Right atrium auricular region (tissue), 2 donors: Measurements from ENCODE around the gene DGKH. TPM values are rescaled to one million over a fixed set of nuclear protein-coding genes. Genes with fewer than 3 reads are reported as not detected.

ENCODE experiments used
- DNase-seq: peaks from one replicate; pipeline ENCODE4 v3.0.0-alpha.2; 2019; ENCODE audit warnings: low spot score
- H3K27ac ChIP-seq, 2 donors: fragments of 200-600 bp; sonication (generic); 1 replicate in 1 of 2; 2 replicates in 1 of 2; pipeline ENCODE4 v1.5.1; 2016 to 2019
- H3K27me3 ChIP-seq, 2 donors: fragments of 200-600 bp; sonication (generic); one replicate each; pipeline versions ENCODE4 v1.5.1 to v1.6.0; 2017 to 2019
- H3K36me3 ChIP-seq: fragments of 200-600 bp; sonication (generic); one replicate; pipeline ENCODE4 v1.5.1; 2016
- H3K4me1 ChIP-seq, 2 donors: fragments of 200-600 bp; sonication (generic); one replicate each; pipeline versions ENCODE4 v1.5.1 to v1.6.0; 2017 to 2019
- H3K4me3 ChIP-seq, 2 donors: fragments of 200-600 bp; sonication (generic); 1 replicate in 1 of 2; 2 replicates in 1 of 2; pipeline ENCODE4 v1.5.1; 2017 to 2019; ENCODE audit warnings: mild to moderate bottlenecking in 1 of 2, moderate library complexity in 1 of 2
- H3K9me3 ChIP-seq, 2 donors: fragments of 200-600 bp; sonication (generic); one replicate each; pipeline ENCODE4 v1.5.1; 2019
- CTCF ChIP-seq, 2 donors: fragments of 200-600 bp; sonication (generic); IDR thresholded peaks; one replicate each; pipeline ENCODE4 v1.5.1; 2019; ENCODE audit warnings: antibody characterized with exemption in 2 of 2
- total RNA-seq, 2 donors: library from RNA; depleted of rRNA; stranded (reverse); fragments of >200 nt; gene quantifications; one replicate each; pipeline ENCODE4 v1.1.0, GENCODE V29; 2016

The DGKH gene
- total RNA-seq, 2 donors from 2014 or later, result 4.1 to 6.6 TPM

GRCh38 chr13:42038661-42039456 is 9.6 kb upstream of the DGKH start:
- no peak for DNase-seq
- Histone ChIP-seq H3K27me3 (no peaks in the 10 kb centered on the region), H3K36me3 (no peaks in the 10 kb centered on the region), H3K27ac (no peak overlapping the region), H3K4me3 (no peak overlapping the region), H3K9me3 (no peaks in the 10 kb centered on the region), H3K4me1 (peaks cover 0 to 16% of the 10 kb centered on the region in 2 donors)
- no peak for TF ChIP-seq CTCF (IDR thresholded peaks at IDR 0.05)

- Histone ChIP-seq H3K9me3 (no peaks in the 10 kb centered on the region), H3K4me3 (peak overlapping the region; percentile 69 to 85), H3K27me3 (no peaks in the 10 kb centered on the region), H3K4me1 (peaks cover 0 to 16% of the 10 kb centered on the region in 2 donors), H3K36me3 (no peaks in the 10 kb centered on the region), H3K27ac (peak overlapping the region; percentile 97 to 98)
- no peak for TF ChIP-seq CTCF (IDR thresholded peaks at IDR 0.05)
- DNase-seq, result no peak
These were observed 8.9 kb upstream of the DGKH start for GRCh38 chr13:42039457-42039945.

GRCh38 chr13:42039946-42040729 is 8.3 kb upstream of the DGKH start:
- H3K4me3 ChIP-seq, result peak overlapping the region; percentile 69 to 85
- H3K9me3 ChIP-seq, result no peaks in the 10 kb centered on the region
- peak in 1 of 2 donors; percentile 35 for TF ChIP-seq CTCF (IDR thresholded peaks at IDR 0.05)
- H3K27ac ChIP-seq, result peak overlapping the region; percentile 97 to 98
- H3K27me3 ChIP-seq, result no peaks in the 10 kb centered on the region
- H3K4me1 ChIP-seq, result peaks cover 0 to 16% of the 10 kb centered on the region in 2 donors
- DNase-seq, result peak; percentile 90
- H3K36me3 ChIP-seq, result no peaks in the 10 kb centered on the region

- Histone ChIP-seq H3K9me3 (no peaks in the 10 kb centered on the region), H3K27ac (peak overlapping the region; percentile 97 to 98), H3K4me1 (peaks cover 0 to 16% of the 10 kb centered on the region in 2 donors), H3K36me3 (no peaks in the 10 kb centered on the region), H3K27me3 (no peaks in the 10 kb centered on the region), H3K4me3 (peak overlapping the region; percentile 69 to 85)
- DNase-seq, result no peak
- no peak for TF ChIP-seq CTCF (IDR thresholded peaks at IDR 0.05)
These were observed 7.8 kb upstream of the DGKH start for GRCh38 chr13:42040730-42041010.

GRCh38 chr13:42041011-42041683 is 7.3 kb upstream of the DGKH start:
- DNase-seq, result no peak
- no peaks in the 10 kb centered on the region for H3K36me3 ChIP-seq
- no peaks in the 10 kb centered on the region for H3K9me3 ChIP-seq
- no peak for TF ChIP-seq CTCF (IDR thresholded peaks at IDR 0.05)
- peak overlapping the region; percentile 97 to 98 for H3K27ac ChIP-seq
- H3K27me3 ChIP-seq, result no peaks in the 10 kb centered on the region
- H3K4me1 ChIP-seq, result peaks cover 0 to 16% of the 10 kb centered on the region in 2 donors
- peak overlapping the region; percentile 69 to 85 for H3K4me3 ChIP-seq
